NCI-H1436 (cell line): ENCODE data around the gene ZHX3.

Experiments
- DNase-seq: peaks from one replicate; lab custom pipeline; 2025; lab: John Stamatoyannopoulos, UW

The ZHX3 gene

DNA sequence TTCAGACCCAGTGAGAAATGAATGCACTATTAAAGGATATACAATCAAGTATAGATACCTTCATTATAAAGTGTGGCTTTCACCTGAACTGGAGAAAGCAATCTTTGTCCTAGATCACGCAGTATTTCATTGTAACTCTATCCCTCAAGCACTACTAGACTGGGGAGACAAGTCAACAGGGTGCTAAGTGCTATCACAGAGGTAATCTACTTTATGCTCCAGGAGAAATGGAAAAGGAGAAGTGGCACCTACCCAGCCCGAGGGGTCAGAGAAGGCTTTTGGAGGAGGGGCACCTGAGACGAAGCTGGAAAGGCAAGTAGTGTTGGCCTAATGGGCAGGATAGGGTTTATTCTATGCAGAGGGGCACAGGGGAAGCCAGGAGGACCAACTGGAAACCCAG is 17.1 kb downstream of the ZHX3 start:
- DNase-seq = no peak

DNA sequence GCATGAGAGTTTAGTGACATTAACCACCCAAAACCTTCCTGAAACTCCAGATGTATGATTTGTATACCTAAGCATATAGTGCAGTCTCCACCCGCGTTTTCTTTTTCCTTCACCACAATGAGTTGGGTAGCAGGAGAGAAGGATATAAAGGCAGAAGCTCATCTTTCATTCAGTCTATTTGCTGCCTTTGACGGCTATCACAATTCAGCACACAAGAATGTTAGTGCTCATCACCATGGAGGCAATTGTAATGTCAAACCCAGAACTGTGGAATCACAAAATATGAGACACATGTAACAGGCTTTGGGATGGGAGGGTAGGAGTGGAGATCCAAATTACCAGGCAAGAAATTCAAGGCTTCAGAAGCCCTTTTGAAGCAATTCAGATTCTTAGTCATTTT is 17.6 kb downstream of the ZHX3 start:
- no peak for DNase-seq

DNA sequence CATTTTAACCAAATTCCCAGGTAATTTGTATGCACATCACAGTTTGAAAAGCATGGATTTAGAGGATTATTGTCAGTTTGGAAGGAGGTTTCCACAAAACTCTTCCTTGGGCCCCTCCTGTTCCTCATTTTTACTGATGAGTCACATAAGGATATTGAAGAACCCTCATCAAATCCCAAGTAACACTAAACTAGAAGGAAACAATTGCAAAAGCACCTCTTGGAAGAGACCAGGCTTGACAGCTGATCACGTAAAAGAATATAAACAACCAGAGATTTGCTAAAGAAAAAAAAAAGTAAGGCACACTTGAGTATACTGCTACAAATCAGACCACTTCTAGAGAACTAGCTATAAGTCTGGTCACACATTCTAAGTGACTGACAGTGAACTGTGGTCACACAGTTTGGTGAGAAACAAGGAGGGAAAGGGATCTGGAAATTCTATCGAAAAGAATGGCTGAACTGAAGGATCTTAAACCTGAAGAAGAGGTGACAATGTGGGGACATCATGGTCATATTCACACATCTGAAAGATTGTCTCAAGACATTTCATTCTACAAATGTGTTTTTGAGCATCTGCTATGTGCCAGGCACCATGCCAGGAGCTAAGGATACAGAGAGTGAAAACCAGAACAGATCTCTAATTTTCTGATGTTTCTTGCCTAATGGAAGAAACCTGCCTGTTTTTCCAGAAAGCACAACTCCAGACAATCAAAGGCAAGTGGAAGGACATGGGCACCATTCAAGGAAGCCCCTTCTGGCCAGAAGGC is 24.1 kb downstream of the ZHX3 start:
- DNase-seq = no peak

DNA sequence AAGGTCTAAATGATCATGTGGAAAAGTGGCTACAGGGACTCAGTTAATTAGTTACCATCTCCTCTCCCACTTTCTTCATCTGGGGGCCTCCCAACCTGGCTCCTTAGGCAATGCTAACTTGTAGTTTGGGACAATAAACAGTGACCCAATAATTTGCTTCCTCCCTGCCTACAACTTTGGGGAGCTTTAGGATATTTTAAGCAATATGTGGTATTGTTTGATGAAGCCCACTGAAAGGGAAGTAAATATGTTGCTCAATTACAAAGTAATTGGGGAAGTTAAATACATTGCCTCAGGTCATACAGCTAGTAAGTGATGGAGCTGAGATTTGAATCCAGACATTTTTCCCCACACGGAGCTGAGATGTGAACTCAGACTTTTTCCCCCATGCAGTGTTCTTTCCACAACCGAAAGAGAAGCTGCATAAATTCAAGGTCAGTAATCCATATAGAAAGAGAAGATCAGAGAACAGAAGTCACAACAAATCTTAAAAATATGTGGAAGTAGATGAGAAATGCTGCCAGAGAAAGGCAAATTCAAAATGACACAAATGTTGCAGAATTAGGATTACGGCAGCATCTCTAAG is 26.6 kb downstream of the ZHX3 start:
- DNase-seq = no peak

DNA sequence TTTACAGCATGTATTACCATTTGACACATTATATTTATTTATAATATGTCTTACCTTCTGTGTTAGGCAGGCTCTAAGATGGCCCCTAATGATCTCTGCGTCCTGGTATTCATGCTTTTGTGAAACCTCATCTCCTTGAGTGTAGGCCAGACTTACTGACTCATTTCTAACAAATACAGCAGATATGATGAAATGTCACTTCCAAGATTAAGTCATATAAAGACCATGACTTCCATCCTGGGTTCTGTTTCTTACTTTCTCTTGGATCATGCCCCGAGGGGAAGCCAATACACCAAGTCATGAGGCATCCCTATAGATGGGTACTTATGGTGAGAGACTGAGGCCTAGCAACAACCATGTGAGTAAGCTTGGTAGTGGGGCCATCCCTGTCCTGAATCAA is 30.2 kb downstream of the ZHX3 start:
- no peak for DNase-seq

DNA sequence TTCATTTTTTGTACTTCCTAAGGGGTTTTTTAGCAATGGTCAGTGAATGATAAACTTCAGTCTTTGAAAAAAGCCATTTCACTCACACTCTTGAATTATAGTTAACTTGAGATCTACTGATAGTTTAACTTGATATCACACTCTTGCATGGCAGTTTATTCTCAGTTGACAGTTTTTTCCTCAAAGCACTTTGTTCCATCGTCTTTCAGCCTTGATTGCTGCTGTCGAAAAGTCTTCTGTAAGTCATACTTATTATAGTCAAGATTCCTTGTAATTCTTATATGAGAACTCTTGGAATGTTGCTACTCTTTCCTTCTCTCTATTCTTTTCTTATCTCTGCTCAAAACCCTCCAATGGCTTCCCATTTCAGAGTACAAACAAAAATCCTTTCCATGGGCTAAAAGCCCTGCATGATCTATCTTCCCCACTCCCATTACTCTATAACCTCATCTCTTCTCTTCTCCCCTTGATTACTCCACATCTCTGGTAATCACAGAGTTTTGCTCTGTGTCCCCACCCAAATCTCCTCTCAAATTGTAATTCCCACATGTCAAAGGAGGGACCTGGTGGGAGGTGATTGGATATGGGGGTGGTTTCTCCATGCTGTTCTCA is 31.2 kb downstream of the ZHX3 start:
- DNase-seq = no peak

DNA sequence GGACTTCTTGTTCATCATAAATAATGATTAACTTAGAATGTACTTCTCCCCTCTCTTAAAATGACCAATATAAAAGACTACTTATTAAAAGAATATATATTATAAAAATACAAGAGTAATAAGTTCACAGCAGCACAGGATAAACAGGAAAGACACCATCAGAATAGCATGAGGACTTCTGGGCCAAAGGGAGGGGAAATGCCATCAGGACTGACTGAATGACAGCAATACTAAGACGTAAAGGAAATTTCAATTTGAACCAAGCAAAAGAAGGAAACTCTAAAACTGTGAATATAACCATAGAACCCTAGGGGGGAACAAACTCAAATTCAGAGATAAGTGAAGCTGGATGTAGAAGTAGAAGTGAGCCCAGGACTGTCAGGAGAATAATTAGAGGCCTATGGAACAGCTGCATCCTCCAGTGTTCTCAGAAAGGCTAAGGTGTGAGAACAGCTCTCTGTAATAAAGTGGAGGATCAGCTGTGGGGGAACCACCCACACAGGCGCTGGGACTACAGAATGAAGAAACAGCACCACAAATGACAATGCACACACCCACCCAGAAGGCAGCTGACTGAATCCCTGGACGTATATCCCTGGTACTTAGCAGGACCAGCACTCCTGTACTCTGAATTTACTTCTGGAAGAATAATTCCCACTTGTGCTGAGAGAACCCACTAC is 37.8 kb downstream of the ZHX3 start:
- no peak for DNase-seq

DNA sequence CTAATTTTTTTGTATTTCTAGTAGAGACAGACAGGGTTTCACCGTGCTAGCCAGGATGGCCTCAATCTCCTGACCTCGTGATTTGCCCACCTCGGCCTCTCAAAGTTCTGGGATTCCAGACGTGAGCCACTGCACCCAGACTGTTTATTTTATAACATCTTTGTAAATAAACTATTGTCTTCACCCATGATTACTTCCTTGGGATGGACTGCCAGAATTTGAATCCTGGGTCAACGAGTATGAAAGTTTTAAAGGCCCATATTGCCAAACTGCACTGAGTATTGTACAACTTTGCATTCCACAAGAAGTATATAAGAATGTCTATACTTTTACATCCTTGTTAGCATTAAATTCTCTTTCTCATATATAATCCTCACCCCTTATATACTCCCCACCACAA is 38.6 kb downstream of the ZHX3 start:
- DNase-seq = no peak

DNA sequence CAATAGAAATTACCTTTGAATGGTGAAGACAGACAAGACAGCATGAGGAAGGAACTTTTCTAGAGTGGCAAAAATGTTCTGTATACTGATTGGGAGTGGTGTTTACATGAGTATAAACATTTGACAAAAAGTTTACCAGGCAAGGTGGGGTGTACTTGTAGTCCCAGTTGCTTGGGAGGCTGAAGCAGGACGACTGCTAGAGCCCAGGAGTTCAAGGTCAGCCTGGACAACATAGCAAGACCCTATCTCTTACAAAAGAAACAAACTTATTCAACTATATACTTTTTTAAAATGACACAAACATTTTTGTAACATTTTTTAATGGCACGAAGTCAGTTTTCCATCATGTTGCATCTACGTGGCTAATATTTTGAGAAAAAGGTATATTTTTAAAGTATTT is 40.5 kb downstream of the ZHX3 start:
- DNase-seq = no peak

DNA sequence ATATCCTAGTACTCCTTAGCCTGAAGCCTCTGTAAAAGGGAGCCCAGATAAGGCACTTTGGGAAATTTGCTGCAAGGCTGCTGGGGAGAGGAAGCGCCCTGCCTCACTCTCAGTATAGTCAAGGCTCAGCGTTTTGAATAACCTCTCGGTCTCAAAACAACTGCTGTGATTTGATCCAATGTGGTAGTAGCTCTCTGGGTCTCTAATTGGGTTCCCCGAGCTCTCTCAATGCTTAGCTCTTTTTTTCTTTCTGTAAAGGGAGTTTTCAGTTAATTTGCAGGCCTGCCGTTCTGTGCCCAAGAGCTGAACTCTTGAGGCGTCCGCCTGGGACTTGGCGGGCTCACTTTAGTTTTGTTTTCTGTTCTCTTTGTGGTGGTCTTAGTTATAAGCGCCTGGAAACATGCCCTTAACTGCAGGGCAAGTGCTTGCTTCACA is 41.2 kb downstream of the ZHX3 start:
- DNase-seq = no peak

DNA sequence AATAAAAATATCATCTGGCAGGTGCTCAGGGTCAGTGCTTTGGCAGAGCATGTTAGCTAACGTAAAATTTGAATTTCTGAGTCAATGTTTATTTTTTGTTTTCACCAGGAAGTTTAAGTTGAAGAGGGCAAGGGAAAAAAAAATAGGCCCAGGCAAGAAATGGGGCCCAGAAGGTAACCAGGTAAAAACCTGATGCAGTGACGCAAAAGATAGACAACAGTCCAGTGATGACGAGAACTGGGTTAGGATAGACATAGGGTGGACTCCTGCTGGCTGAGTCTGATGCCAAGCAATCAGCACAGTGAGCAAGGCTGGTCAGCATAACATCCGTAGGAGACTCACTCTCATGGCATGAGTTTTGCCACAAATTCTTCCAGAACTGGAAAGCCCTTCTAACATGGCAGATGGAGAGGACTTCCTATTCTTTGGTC is 42.2 kb downstream of the ZHX3 start:
- no peak for DNase-seq

DNA sequence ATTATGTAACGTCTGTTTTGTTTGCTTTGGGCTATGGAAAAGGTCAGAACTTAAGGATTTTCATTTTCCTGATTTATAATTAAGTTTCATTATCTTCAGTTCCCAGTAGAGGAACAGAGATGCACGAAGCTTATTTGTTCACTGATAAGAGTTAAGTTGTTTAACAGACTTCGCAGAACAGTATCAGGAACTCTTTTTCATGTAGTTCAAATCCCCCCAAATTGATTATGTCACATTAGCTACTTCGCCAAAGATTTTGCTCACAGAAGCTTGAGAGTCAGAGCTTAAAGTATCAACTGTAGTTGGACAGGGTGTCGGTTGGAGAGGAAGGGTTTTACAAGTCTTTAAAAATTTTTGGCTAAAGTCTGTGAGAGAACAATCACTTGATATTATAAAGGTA is 43.4 kb downstream of the ZHX3 start:
- no peak for DNase-seq

DNA sequence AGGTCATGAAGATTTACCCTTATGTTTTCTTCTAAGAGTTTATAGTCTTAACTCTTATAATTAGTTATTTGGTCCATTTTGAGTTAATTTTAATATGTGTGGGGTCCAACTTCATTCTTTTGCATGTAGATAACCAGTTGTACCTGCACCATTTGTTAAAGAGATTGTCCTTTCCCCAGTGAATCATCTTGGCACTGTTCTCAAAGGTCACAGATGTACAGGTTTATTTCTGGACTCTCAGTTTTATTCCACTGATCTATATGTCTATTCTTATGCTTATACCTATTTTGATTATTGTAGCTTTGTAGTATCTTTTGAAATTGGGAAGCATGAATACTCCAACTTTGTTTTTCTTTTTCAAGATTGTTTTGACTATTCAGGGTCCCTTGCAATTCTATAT is 44.1 kb downstream of the ZHX3 start:
- no peak for DNase-seq

DNA sequence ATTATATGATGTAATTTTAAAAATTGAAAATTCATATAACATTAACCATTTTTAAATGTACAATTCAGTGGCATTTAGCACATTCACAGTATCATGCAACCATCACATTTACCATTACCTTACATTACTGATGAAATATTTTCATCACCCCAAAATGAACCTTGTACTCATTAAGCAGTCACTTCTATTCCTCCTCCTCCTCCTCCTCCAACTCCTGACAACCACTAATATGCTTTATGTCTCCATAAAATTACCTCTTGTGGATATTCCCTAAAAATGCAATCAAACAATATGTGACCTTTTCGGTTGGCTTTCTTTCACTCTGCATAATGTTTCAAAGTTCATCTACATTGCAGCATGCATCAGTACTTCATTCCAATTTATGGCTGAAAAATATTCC is 45.2 kb downstream of the ZHX3 start:
- DNase-seq = no peak

DNA sequence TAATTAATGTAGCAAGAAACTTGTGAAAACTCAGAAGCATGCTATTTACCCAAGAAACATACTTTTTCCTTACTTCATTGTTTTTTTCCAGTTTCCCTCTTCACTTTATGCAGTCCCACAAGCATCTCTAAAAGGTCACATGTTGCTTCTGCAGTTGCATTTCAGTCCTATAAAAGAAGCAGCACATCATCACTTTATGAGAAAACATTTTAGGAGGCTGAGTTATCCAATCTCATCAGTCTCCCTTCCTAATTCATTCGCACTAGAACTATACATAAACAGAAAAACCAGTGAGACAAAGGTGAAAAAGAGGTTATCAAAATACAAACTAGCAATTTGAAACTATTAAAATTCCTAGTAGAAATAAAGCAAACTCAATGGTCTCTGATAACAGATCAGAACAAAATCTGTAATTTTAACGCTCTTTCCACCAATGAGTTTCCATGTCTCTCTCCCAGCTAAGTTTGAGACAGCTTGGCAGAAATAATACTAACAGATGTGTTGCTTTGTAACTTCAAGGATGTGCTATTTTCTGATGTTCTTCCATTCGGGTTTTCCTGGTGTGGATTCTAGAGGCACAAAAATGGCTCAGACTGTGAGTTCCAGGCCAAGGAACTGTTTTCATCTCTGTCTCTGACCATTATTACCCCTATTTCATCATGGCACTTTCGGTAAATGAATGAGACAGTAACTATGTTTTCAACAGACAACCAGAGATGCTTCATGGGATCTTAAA is 48.4 kb downstream of the ZHX3 start:
- DNase-seq = no peak

DNA sequence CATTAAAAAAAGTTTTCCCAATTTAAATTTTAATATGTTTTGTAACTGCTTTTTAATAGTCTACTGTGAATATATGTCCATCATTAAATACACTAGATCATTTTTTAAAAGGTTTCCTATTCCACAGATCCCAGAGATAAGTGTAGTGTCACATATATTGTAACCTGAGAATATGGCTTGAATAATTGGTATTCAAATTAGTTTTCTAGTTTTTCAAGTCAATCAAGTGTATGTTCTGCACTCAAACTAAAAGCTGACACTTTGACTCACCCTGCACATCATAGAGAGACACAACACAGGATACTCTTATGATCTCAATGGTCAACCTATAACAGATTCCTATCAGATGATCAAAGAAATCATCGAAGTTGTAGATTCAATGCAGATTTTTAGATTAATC is 49.1 kb downstream of the ZHX3 start:
- DNase-seq = no peak

DNA sequence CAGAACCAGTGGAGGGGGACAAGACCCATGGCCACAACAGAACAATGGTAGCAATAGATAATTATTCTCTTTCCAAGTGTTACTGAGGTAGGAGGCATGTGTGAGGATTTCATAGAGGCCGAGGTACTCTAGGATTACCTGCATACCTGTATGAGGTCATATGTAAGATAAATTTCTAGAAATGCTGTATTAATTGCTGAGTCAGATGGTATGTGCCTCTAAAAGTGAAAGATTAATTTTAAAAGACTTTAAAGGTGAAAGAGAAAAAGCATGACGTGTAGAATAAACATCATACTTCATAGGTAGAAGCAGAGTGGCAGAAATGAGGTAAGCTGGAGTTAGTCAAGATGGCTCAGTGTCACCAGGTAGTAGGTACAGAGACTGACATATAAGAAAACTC is 51.6 kb downstream of the ZHX3 start:
- no peak for DNase-seq

DNA sequence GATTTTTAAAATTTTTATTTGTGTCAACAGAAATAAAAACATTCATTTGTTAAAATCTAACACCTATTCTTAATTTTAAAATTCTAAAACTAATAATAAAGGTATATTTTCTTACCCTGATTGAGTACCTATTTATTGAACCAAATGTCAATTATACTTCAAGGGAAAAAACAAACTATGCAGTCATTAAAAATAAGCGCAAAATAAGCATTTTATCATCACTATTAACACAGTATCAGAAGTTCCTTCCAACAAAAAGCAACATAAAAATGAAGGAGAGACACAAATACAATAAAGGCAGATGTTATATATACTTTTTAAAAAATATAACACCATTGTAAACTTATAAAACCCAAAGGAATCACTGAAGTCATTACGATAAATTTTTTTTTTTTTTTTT is 52.7 kb downstream of the ZHX3 start:
- no peak for DNase-seq

DNA sequence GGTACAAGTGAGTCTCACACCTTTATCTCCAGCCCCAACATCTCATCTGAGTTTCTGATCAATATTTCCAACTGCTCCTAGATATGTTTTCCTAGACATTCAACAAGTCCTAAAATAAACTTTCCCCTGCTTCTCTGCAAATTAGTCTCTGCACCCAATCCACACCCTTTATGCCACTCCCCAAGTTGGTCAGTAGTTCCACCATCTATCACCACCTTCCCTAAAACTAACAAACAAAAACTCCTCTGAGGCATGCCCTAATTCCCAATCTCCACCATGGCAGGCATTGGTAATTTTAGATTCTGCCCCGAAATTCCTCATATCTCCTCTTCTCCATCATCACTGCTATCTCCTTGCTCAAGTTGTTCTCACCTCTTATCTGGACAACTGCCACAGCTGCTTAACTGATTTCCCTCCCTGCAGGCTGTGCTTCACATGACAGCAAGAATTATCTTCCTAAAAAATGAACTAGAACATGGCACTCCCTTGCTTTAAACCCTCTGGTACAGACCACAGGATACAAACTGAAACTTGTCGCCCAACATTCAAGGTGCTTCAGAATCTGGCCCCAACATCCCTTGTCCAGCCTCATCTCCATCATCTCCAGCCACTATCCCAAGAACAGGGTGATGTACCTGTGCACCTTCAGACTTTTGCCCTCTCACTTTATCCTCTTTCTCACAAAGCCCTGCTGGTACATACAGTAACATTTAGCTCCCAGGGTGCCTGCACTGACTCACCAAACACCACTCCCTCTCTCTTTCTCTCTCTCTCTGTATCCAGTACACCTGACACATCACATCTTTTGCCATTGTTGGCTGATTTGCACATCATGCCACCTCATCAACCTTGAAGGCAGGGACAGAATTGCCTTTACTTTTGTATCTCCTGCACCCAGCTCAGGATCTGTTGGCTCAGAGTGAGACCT is 55.5 kb downstream of the ZHX3 start:
- DNase-seq = no peak

DNA sequence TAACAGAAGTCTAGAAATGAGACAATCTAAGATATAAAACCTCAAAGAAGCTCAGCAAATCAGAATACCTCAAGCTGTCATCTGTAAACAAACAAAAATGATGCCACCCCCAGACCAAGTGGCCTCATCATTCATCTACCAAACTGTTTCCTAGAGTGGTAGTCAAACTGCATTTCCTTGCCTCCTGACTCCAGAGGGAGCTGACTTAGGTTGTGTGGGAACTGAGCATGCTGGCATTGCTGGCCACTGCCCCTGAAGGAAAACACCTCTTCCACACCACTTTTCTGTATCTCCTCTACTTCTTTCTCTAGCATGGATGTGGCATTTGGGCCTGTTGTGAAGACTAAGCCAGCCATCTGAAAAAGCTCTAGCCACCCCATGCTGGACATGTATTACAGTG is 56.3 kb downstream of the ZHX3 start:
- DNase-seq = no peak

DNA sequence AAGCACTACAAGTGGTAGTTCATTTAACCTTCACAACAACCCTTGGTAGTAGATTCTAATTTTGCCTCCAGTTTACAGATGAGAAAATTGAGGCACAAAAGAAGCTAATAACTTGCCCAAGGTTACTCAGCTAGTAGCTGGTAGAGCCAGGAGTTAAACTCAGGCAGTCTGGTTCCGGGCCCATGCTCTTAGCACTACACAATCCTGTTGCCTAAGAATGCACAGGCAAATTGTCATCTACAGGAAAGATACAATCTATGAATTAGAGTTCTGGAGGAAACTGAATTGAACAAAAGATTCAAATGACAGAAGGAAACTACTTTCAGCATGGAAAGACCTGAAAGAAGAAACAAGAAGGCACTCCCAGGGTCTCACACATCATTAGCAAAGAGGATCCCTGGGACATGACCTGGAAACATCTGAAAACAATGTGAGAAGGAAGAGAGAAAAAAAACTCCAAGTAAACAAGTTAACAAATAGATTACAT is 56.8 kb downstream of the ZHX3 start:
- DNase-seq = no peak
